RWPE2 (cell line): ENCODE measurements around the gene NME7.

Experiments used
- ATAC-seq: fragments of 200-7000 bp; cut with Tn5 transposase; 3 replicates; pipeline ENCODE4 v1.9.1; 2021; ENCODE audit warnings: low read depth
- DNase-seq: peaks from one replicate; pipeline ENCODE4 v3.0.0-alpha.2; 2020; ENCODE audit warnings: low spot score
- H3K27ac ChIP-seq: fragments of 450-650 bp; 2 replicates; pipeline ENCODE4 v1.5.1; 2017; ENCODE audit warnings: mild to moderate bottlenecking; ENCODE audit not compliant: poor library complexity, severe bottlenecking
- H3K27me3 ChIP-seq: fragments of 250-450 bp; sonication (Bioruptor Pico); 2 replicates; pipeline ENCODE4 v1.5.1; 2021; ENCODE audit warnings: mild to moderate bottlenecking, moderate library complexity; ENCODE audit not compliant: insufficient read depth, poor library complexity, severe bottlenecking
- H3K36me3 ChIP-seq: fragments of 250-450 bp; sonication (Bioruptor Pico); 2 replicates; pipeline ENCODE4 v1.5.1; 2020; ENCODE audit warnings: low read depth, mild to moderate bottlenecking, moderate library complexity
- H3K4me1 ChIP-seq: fragments of 250-450 bp; sonication (Bioruptor Pico); 2 replicates; pipeline ENCODE4 v1.5.1; 2021; ENCODE audit warnings: mild to moderate bottlenecking, moderate library complexity; ENCODE audit not compliant: insufficient read depth, poor library complexity, severe bottlenecking
- H3K4me3 ChIP-seq: fragments of 250-450 bp; sonication (Bioruptor Pico); 2 replicates; pipeline ENCODE4 v1.5.1; 2021; ENCODE audit warnings: mild to moderate bottlenecking, moderate library complexity; ENCODE audit not compliant: severe bottlenecking
- H3K9me3 ChIP-seq: fragments of 250-450 bp; sonication (Bioruptor Pico); 2 replicates; pipeline ENCODE4 v1.5.1; 2021; ENCODE audit warnings: mild to moderate bottlenecking, moderate library complexity; ENCODE audit not compliant: severe bottlenecking
- TF ChIP-seq, protein P1 (sequence below): fragments of 450-650 bp; IDR thresholded peaks from one replicate; pipeline ENCODE4 v1.5.1; 2017; ENCODE audit warnings: mild to moderate bottlenecking, moderate library complexity; ENCODE audit not compliant: poor library complexity, severe bottlenecking

The NME7 gene

DNA sequence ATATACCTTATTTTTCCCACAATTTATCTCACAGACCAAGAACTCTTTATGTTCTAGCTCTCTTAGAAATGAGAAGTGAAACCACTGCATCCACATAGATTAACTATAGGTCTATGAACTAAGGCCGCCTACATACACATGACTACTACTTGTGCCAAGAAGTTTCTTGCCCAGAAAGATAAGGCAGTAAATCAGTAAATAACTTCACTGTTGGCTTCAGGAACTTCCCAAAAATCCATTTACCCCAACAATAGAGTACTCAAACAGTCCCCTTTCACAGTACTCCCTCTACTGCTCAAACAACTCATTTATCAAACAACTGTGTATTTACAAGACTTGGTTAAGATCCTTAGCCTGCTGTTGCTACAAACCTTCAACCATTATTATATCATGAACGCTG lies 96.5 kb downstream of the NME7 start:
- Histone ChIP-seq H3K36me3 (no peaks in the 10 kb centered on the region), H3K4me1 (no peaks in the 10 kb centered on the region), H3K27ac (no peak overlapping the region), H3K4me3 (no peak overlapping the region), H3K27me3 (no peaks in the 10 kb centered on the region), H3K9me3 (no peaks in the 10 kb centered on the region)
- TF ChIP-seq, protein P1, sequence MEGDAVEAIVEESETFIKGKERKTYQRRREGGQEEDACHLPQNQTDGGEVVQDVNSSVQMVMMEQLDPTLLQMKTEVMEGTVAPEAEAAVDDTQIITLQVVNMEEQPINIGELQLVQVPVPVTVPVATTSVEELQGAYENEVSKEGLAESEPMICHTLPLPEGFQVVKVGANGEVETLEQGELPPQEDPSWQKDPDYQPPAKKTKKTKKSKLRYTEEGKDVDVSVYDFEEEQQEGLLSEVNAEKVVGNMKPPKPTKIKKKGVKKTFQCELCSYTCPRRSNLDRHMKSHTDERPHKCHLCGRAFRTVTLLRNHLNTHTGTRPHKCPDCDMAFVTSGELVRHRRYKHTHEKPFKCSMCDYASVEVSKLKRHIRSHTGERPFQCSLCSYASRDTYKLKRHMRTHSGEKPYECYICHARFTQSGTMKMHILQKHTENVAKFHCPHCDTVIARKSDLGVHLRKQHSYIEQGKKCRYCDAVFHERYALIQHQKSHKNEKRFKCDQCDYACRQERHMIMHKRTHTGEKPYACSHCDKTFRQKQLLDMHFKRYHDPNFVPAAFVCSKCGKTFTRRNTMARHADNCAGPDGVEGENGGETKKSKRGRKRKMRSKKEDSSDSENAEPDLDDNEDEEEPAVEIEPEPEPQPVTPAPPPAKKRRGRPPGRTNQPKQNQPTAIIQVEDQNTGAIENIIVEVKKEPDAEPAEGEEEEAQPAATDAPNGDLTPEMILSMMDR = no peak
- no peak for DNase-seq
- no peak for ATAC-seq

DNA sequence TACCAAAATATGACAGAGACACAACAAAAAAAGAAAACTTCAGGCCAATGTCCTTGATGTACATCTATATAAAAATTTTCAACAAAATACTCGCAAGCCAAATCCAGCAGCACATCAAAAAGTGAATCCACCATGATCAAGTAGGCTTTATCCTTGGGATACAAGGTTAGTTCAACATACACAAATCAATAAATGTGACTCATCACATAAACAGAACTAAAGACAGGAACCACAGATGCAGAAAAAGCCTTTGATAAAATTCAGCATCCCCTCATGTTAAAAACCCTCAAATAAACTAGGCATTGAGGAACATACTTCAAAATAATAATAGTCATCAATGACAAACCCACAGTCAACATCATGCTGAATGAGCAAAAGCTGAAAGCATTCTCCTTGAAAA lies 101.5 kb downstream of the NME7 start:
- Histone ChIP-seq H3K4me3 (no peak overlapping the region), H3K4me1 (no peaks in the 10 kb centered on the region), H3K27ac (no peak overlapping the region), H3K27me3 (no peaks in the 10 kb centered on the region), H3K36me3 (no peaks in the 10 kb centered on the region), H3K9me3 (no peaks in the 10 kb centered on the region)
- TF ChIP-seq, protein P1 = no peak
- ATAC-seq (no peak), DNase-seq (no peak)

DNA sequence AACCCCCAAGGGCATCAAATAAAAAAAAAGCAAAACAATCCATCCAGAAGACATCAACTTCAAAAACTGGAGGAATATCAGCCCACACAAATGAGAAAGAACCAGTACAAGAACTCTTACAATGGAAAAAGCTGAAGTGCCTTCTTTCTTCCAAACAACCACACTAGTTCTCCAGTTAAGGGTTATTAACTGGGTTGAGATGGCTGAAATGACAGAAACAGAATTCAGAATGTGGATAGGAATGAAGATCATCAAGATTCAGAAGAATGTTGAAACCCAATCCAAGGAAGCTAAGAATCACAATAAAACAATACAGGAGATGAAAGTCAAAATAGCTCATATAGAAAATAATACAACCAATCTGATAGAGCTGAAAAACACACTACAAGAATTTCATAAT lies 104.5 kb downstream of the NME7 start:
- H3K4me3 ChIP-seq = no peak overlapping the region
- H3K9me3 ChIP-seq = no peaks in the 10 kb centered on the region
- no peaks in the 10 kb centered on the region for H3K4me1 ChIP-seq
- H3K36me3 ChIP-seq = no peaks in the 10 kb centered on the region
- ATAC-seq (no peak), DNase-seq (no peak)
- TF ChIP-seq, protein P1 = no peak
- no peaks in the 10 kb centered on the region for H3K27me3 ChIP-seq
- no peak overlapping the region for H3K27ac ChIP-seq

DNA sequence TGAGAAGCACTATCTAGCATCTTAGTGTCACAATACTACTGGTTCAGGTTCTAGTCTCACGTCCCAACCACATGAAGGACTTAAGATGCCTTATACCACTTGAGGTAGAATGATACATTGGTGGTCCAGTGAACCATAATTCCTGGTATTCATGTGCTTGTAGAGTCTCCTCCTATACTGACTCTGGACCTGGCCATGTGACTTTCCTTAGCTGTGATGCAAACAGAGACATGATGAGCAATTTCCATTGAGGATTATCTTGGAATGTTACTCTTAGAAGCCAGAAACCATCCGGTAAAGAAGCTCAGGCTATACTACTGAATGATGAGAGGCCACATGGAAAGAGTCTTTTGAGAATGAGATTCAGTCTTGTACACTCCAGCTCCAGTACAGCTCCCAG lies 105.7 kb downstream of the NME7 start:
- no peak overlapping the region for H3K4me3 ChIP-seq
- TF ChIP-seq, protein P1 = no peak
- H3K27ac ChIP-seq = no peak overlapping the region
- ATAC-seq (no peak), DNase-seq (no peak)
- H3K9me3 ChIP-seq = no peaks in the 10 kb centered on the region
- no peaks in the 10 kb centered on the region for H3K27me3 ChIP-seq
- H3K4me1 ChIP-seq = no peaks in the 10 kb centered on the region
- no peaks in the 10 kb centered on the region for H3K36me3 ChIP-seq

DNA sequence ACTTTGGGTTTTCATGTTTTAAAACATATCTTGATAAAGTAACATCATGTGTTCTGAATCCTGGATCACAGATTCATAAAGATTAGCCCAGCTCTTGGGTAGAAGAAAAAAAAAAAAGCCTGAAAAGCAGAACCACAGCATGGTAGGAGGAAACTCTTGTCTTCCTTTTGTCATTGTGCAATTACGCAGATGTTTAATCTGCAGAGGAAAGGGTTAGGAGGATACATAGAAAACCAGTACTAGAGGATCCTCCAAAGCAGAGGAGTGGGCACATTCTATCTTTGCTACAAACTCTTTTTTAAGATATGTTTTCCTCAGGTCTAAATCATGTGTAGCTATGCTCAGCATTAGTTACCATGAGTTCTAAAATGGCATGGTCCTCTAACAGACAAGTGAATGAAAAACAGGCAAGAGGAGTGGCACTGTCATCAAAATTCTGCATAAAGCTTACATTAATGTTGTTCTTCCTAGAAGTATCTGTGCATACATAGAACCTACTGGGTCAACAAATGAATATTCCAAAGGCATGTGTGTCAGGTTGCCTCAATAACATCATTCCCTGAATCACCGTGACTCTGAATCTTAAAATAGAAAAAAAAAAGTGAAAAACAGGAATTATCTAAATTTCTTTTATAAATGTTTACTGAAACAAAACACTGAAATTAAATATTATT lies 107.0 kb downstream of the NME7 start:
- TF ChIP-seq, protein P1 = no peak
- ATAC-seq (no peak), DNase-seq (no peak)
- Histone ChIP-seq H3K4me1 (no peaks in the 10 kb centered on the region), H3K27ac (no peak overlapping the region), H3K4me3 (no peak overlapping the region), H3K9me3 (no peaks in the 10 kb centered on the region), H3K36me3 (no peaks in the 10 kb centered on the region), H3K27me3 (no peaks in the 10 kb centered on the region)
